ENCODE results near the gene ULK3. TPM values are rescaled to one million over a fixed set of nuclear protein-coding genes. Genes with fewer than 3 reads are reported as not detected.

ULK3 gene
- total and polyA plus RNA-seq, 10 of the 15 experiments (the other 5 are each of a cell fraction or from before 2014, with no cell fraction given) = 0.64 to 38.8 (median 27.1) TPM

DNA sequence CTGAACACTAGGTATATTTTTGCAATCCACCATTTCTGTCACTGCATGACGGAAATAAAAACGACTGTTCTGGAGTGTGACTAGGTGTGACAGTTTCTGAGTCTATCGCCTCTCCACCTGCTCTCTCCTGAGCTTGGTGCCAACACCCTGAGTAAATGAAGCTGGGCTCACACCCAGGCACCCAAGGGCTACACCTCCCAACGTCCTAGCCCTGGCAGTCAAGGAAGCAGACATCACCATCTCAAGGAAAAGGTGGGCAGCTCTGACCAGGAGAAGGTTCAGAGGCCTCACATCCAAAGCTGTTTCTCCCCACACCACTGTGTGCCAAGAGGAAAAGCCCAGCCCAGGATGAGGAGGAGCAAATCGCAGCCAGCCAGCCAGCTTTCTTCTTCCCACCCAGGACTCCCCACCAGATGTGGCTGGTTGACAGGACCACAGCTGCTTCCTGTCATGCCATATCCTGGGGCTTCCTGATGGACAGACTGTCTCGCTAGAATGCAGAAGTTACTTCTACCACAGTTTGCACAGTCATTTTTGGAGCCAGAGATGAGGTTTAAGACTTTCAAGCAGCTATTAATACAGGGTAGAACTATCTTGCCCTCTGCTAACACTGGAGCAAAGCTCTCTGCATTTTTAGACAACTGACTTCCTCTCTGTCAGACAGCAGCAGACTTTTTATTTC, 26.9 kb upstream of the ULK3 start (continued):
- TF ChIP-seq RUNX3 (IDR thresholded peaks at IDR 0.05; ENCODE audit: low read length) (peak; percentile 98), ZNF384 (IDR thresholded peaks at IDR 0.05; ENCODE audit: borderline replicate concordance, low read depth, low read length) (no peak), NFYB (IDR thresholded peaks at IDR 0.05; ENCODE audit: insufficient read depth, low read depth, low read length) (peak; percentile 36; the same call in 1 of the 2 replicates), PKNOX1 (IDR thresholded peaks at IDR 0.05) (peak; percentile 95), BHLHE40 (IDR thresholded peaks at IDR 0.05; ENCODE audit: borderline replicate concordance in 1 of 2, low read depth in 2 of 2, low read length in 1 of 2) (peak; percentile 48 to 65; a peak in 3 of 4 replicates), IRF4 (IDR thresholded peaks at IDR 0.05; ENCODE audit: low read depth, low read length) (peak; percentile 100)

- in situ Hi-C loops (cut with MboI) = no loop called here
- no peak for FAIRE-seq
- H4K20me1 ChIP-seq (ENCODE audit: control insufficient read depth, insufficient read depth) = no peaks in the 10 kb centered on the region
Observed at GRCh38 chr15:74869372-74869725, 26.4 kb upstream of the ULK3 start.

More at GRCh38 chr15:74869372-74869725, 26.4 kb upstream of the ULK3 start:
- ATAC-seq (no peak), DNase-seq (ENCODE audit: low read depth, low spot score) (no peak)
- Histone ChIP-seq H3K9me3 (replicated peaks; ENCODE audit: control insufficient read depth, insufficient read depth, low read length) (peaks cover 12% of the 10 kb centered on the region), H2AFZ (ENCODE audit: control insufficient read depth, low read depth, low read length) (no peak overlapping the region), H3K27ac (ENCODE audit: control insufficient read depth, insufficient read depth) (peak overlapping the region; percentile 94), H3K4me1 (ENCODE audit: control insufficient read depth, insufficient read depth, low read length) (peaks cover 40% of the 10 kb centered on the region), H3K4me3 (peak overlapping the region; percentile 66), H3K4me2 (ENCODE audit: control insufficient read depth, insufficient read depth) (peak overlapping the region; percentile 79), H3K36me3 (ENCODE audit: control insufficient read depth in 2 of 2, insufficient read depth in 2 of 2, low read length in 1 of 2) (peaks cover 2 to 19% of the 10 kb centered on the region in 2 experiments; a peak in 3 of 4 replicates), H3K9ac (ENCODE audit: control insufficient read depth, insufficient read depth, low read length) (peak overlapping the region; percentile 59), H3K79me2 (ENCODE audit: control insufficient read depth, insufficient read depth, low read length) (peaks cover 73% of the 10 kb centered on the region), H3K27me3 (replicated peaks in 1 of 2; ENCODE audit: control insufficient read depth in 2 of 2, insufficient read depth in 2 of 2, low read length in 1 of 2) (no peaks in the 10 kb centered on the region)
- SMC1A ChIA-PET (ENCODE audit: uncharacterized antibody, unreplicated experiment) = interaction anchor here (0.7 to 6.5 kb wide), 24 partner anchors 11 to 235 kb away, joined by 3 to 120 read pairs (median 5); partner anchors contain the start of genes FAM219B, MPI and ULK3
- no peak for TF ChIP-seq SREBF1 (IDR thresholded peaks at IDR 0.05; ENCODE audit: low read length)
- CTCF ChIA-PET = interaction anchor here (0.6 to 11.2 kb wide), 17 partner anchors 10 to 89 kb away, joined by 3 to 129 read pairs (median 4); partner anchors contain the start of genes CSK, FAM219B and ULK3
- POLR2A ChIA-PET = interaction anchor here (0.6 to 5.2 kb wide), 22 partner anchors 11 to 657 kb away, joined by 3 to 80 read pairs (median 6); partner anchors contain the start of genes FAM219B, MPI and ULK3
- no TSS peak for BruUV-seq (replicated peaks)
- RAD21 ChIA-PET (ENCODE audit: unreplicated experiment) = interaction anchor here (1.3 to 4.8 kb wide), 19 partner anchors 10 to 98 kb away, joined by 3 to 57 read pairs (median 10); partner anchors contain the start of genes CSK, FAM219B and ULK3
- intact Hi-C loops (cut with micrococcal nuclease; ENCODE audit: unreplicated experiment) = no loop called here

Data from GM12878 (cell line).